Mesenchymal stem cell (in vitro differentiated cells and primary cell): ENCODE results near the gene MYOT.

Experiments used
- DNase-seq: peaks from one replicate; pipeline ENCODE4 v3.0.0-alpha.2; 2013
- H2AFZ ChIP-seq: one replicate; pipeline ENCODE4 v1.6.1; 2013; ENCODE audit warnings: low read depth, mild to moderate bottlenecking, control low read depth, inconsistent platforms, low read length, moderate library complexity
- H2AK5ac ChIP-seq: 2 replicates; pipeline ENCODE4 v1.6.1; 2013; ENCODE audit warnings: low read length, moderate library complexity, mild to moderate bottlenecking, inconsistent platforms; ENCODE audit not compliant: severe bottlenecking
- H2BK120ac ChIP-seq: one replicate; pipeline ENCODE4 v1.6.1; 2013; ENCODE audit warnings: low read depth, mild to moderate bottlenecking, inconsistent platforms, low read length, moderate library complexity
- H2BK12ac ChIP-seq, 2 experiments: one replicate each; pipeline ENCODE4 v1.6.1; 2013; ENCODE audit warnings: inconsistent platforms in 2 of 2, low read length in 2 of 2, mild to moderate bottlenecking in 2 of 2, moderate library complexity in 2 of 2, control low read depth in 1 of 2
- H2BK15ac ChIP-seq: one replicate; pipeline ENCODE4 v1.6.1; 2013; ENCODE audit warnings: mild to moderate bottlenecking, low read depth, inconsistent platforms; ENCODE audit not compliant: poor library complexity, severe bottlenecking
- H2BK5ac ChIP-seq: 2 replicates; pipeline ENCODE4 v1.6.1; 2013; ENCODE audit warnings: low read depth, mild to moderate bottlenecking, low read length, control low read depth, inconsistent platforms; ENCODE audit not compliant: poor library complexity, severe bottlenecking
- H3K14ac ChIP-seq, 2 experiments: one replicate each; pipeline ENCODE4 v1.6.1; 2013; ENCODE audit warnings: inconsistent platforms in 2 of 2, low read length in 2 of 2, control low read depth in 1 of 2, mild to moderate bottlenecking in 1 of 2, moderate library complexity in 1 of 2
- H3K18ac ChIP-seq, 2 experiments: one replicate each; pipeline ENCODE4 v1.6.1; 2013; ENCODE audit warnings: inconsistent platforms in 2 of 2, low read length in 2 of 2, control low read depth in 1 of 2, low read depth in 1 of 2, mild to moderate bottlenecking in 1 of 2
- H3K23ac ChIP-seq, 2 experiments: one replicate each; pipeline ENCODE4 v1.6.1; 2013; ENCODE audit warnings: inconsistent platforms in 2 of 2, low read length in 2 of 2, mild to moderate bottlenecking in 2 of 2, moderate library complexity in 2 of 2, control low read depth in 1 of 2
- H3K27ac ChIP-seq: 2 replicates; pipeline ENCODE4 v1.5.1; 2013; ENCODE audit warnings: mild to moderate bottlenecking, moderate library complexity, low read length, control low read depth, inconsistent platforms; ENCODE audit not compliant: poor library complexity, severe bottlenecking
- H3K27me3 ChIP-seq, 2 experiments: 2 replicates each; pipeline versions ENCODE4 v1.6.1 to v1.7.0; 2013; ENCODE audit warnings: low read length in 2 of 2, mild to moderate bottlenecking in 2 of 2, moderate library complexity in 2 of 2, control low read depth in 1 of 2, inconsistent platforms in 1 of 2; ENCODE audit not compliant: control insufficient read depth in 1 of 2, insufficient read depth in 1 of 2
- H3K36me3 ChIP-seq, 2 experiments: 2 replicates each; pipeline versions ENCODE4 v1.6.1 to v1.7.0; 2013; ENCODE audit warnings: low read length in 2 of 2, control low read depth in 1 of 2, inconsistent platforms in 1 of 2, low read depth in 1 of 2, mild to moderate bottlenecking in 1 of 2; ENCODE audit not compliant: insufficient read depth in 2 of 2, control insufficient read depth in 1 of 2
- H3K4ac ChIP-seq, 2 experiments: one replicate each; pipeline ENCODE4 v1.6.1; 2013; ENCODE audit warnings: inconsistent platforms in 2 of 2, low read length in 2 of 2, mild to moderate bottlenecking in 2 of 2, moderate library complexity in 2 of 2, control low read depth in 1 of 2, low read depth in 1 of 2
- H3K4me1 ChIP-seq: 2 replicates; pipeline ENCODE4 v1.6.1; 2013; ENCODE audit warnings: low read depth, low read length, control low read depth; ENCODE audit not compliant: control insufficient read depth, insufficient read depth
- H3K4me2 ChIP-seq: 2 replicates; pipeline ENCODE4 v1.6.1; 2013; ENCODE audit warnings: low read length, mild to moderate bottlenecking, inconsistent platforms; ENCODE audit not compliant: poor library complexity, severe bottlenecking
- H3K4me3 ChIP-seq, 2 experiments: 2 replicates each; pipeline versions ENCODE4 v1.5.1 to v1.7.0; 2013; ENCODE audit warnings: low read length in 2 of 2, mild to moderate bottlenecking in 2 of 2, control low read depth in 1 of 2, low read depth in 1 of 2; ENCODE audit not compliant: insufficient read depth in 1 of 2
- H3K79me1 ChIP-seq: replicated peaks from 2 replicates; pipeline ENCODE4 v1.6.1; 2013; ENCODE audit warnings: mild to moderate bottlenecking, control low read depth, low read length, inconsistent platforms; ENCODE audit not compliant: poor library complexity, severe bottlenecking
- H3K9ac ChIP-seq: 2 replicates; pipeline ENCODE4 v1.7.0; 2013; ENCODE audit warnings: mild to moderate bottlenecking, low read length, moderate library complexity
- H3K9me3 ChIP-seq: 2 replicates; pipeline ENCODE4 v1.7.0; 2013; ENCODE audit warnings: mild to moderate bottlenecking, low read length; ENCODE audit not compliant: control insufficient read depth
- H4K8ac ChIP-seq: one replicate; pipeline ENCODE4 v1.6.1; 2013; ENCODE audit warnings: inconsistent platforms, mild to moderate bottlenecking, low read length, moderate library complexity
- H4K91ac ChIP-seq: one replicate; pipeline ENCODE4 v1.6.1; 2013; ENCODE audit warnings: mild to moderate bottlenecking, low read length, inconsistent platforms
- WGBS: methylation state at CpG from one replicate; pipeline ENCODE4 v1.1.7; 2013; ENCODE audit warnings: mixed read lengths; 5-methylcytosine and 5-hydroxymethylcytosine counted together

The MYOT gene

DNA sequence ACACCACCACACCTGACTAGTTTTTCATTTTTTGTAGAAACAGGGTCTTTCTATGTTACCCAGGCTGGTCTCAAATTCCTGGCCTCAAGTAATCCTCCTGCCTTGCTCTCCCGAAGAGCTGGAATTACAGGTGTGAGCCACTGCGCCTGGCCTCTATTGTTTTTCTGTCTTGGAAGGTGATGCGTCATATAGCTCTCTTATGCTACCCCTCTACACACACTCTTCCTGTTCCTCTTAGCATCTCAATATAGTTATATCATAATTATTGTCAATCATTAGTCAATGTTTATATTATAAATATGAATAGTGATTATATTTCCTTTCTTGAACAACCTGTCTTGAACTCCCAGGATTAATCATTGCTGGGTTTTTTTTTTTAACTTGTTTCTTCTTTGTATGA is 28.9 kb downstream of the MYOT start:
- H3K18ac ChIP-seq = no peak overlapping the region
- WGBS = 98% methylated on average over 3 of the region's 3 CpGs
- no peak overlapping the region for H3K23ac ChIP-seq
- no peak overlapping the region for H2AFZ ChIP-seq
- H2BK12ac ChIP-seq = no peak overlapping the region
- H4K91ac ChIP-seq = no peak overlapping the region
- no peak overlapping the region for H2AK5ac ChIP-seq
- no peaks in the 10 kb centered on the region for H3K9me3 ChIP-seq
- no peak overlapping the region for H3K4ac ChIP-seq
- no peak overlapping the region for H3K27ac ChIP-seq
- H2BK15ac ChIP-seq = no peak overlapping the region
- no peak overlapping the region for H2BK120ac ChIP-seq
- no peak overlapping the region for H3K9ac ChIP-seq
- H3K4me1 ChIP-seq = no peaks in the 10 kb centered on the region
- no peak overlapping the region for H3K4me2 ChIP-seq
- H3K79me1 ChIP-seq = no peaks in the 10 kb centered on the region
- no peaks in the 10 kb centered on the region for H3K36me3 ChIP-seq
- no peak overlapping the region for H3K14ac ChIP-seq
- H3K4me3 ChIP-seq = no peak overlapping the region
- H2BK5ac ChIP-seq = no peak overlapping the region
- H3K27me3 ChIP-seq = no peaks in the 10 kb centered on the region
- no peak overlapping the region for H4K8ac ChIP-seq
- no peak for DNase-seq

- Histone ChIP-seq H2AK5ac (no peak overlapping the region), H2BK5ac (no peak overlapping the region), H3K4me3 (no peak overlapping the region), H3K79me1 (no peaks in the 10 kb centered on the region), H2BK120ac (no peak overlapping the region), H4K8ac (no peak overlapping the region), H2BK12ac (no peak overlapping the region), H3K18ac (no peak overlapping the region), H3K9ac (no peak overlapping the region), H3K9me3 (no peaks in the 10 kb centered on the region), H3K27ac (no peak overlapping the region), H3K23ac (no peak overlapping the region), H4K91ac (no peak overlapping the region), H3K36me3 (no peaks in the 10 kb centered on the region), H3K4me1 (no peaks in the 10 kb centered on the region), H3K14ac (no peak overlapping the region), H3K4ac (no peak overlapping the region), H2BK15ac (no peak overlapping the region), H3K4me2 (no peak overlapping the region), H3K27me3 (no peaks in the 10 kb centered on the region), H2AFZ (no peak overlapping the region)
- WGBS = no CpG with 5 or more reads among the region's 3 CpGs
- DNase-seq = no peak
Measured at GRCh38 chr5:137899493-137899892, 31.8 kb downstream of the MYOT start.

DNA sequence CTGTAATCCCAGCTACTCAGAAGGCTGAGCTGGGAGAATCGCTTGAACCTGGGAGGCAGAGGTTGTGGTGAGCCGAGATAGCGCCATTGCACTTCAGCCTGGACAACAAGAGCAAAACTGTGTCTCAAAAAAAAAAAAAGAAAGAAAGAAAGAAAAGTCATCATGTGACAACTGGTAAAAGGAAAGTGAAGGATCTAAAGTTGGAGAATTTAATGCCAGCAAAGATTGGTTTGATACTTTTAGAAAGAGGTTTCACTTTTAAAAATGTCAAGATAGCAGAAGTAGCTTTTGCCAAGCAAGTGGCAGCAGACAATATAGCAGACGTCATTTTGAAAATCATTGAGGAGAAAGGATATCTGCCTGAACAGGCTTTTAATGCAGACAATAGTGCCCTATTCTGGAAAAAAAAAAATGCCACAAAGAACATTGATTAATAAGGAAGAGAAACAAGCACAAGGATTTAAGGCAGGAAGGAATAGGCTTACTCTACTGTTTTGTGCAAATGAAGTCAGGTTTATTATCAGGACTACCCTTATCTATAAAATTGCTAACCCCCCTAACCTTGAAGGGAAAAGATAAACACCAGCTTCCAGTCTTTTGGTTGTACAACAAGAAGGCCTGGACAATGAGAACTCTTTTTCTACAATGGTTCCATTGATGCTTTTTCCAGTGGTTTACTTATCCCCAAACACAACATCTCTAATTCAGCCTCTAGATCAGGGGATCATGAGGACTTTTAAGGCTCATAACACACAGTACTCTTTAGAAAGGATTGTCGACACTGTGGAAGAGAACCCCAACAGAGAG is 33.6 kb downstream of the MYOT start:
- no peak for DNase-seq
- Histone ChIP-seq H3K4me3 (no peak overlapping the region), H4K91ac (no peak overlapping the region), H3K23ac (no peak overlapping the region), H3K9ac (no peak overlapping the region), H3K36me3 (no peaks in the 10 kb centered on the region), H2AK5ac (no peak overlapping the region), H3K9me3 (no peaks in the 10 kb centered on the region), H2BK5ac (no peak overlapping the region), H3K27me3 (no peaks in the 10 kb centered on the region), H3K18ac (no peak overlapping the region), H3K27ac (no peak overlapping the region), H2BK12ac (no peak overlapping the region), H3K79me1 (no peaks in the 10 kb centered on the region), H4K8ac (no peak overlapping the region), H3K4ac (no peak overlapping the region), H2AFZ (no peak overlapping the region), H3K14ac (no peak overlapping the region), H3K4me1 (no peaks in the 10 kb centered on the region), H2BK120ac (no peak overlapping the region), H2BK15ac (no peak overlapping the region), H3K4me2 (no peak overlapping the region)
- 98% methylated on average over 5 of the region's 5 CpGs for WGBS

DNA sequence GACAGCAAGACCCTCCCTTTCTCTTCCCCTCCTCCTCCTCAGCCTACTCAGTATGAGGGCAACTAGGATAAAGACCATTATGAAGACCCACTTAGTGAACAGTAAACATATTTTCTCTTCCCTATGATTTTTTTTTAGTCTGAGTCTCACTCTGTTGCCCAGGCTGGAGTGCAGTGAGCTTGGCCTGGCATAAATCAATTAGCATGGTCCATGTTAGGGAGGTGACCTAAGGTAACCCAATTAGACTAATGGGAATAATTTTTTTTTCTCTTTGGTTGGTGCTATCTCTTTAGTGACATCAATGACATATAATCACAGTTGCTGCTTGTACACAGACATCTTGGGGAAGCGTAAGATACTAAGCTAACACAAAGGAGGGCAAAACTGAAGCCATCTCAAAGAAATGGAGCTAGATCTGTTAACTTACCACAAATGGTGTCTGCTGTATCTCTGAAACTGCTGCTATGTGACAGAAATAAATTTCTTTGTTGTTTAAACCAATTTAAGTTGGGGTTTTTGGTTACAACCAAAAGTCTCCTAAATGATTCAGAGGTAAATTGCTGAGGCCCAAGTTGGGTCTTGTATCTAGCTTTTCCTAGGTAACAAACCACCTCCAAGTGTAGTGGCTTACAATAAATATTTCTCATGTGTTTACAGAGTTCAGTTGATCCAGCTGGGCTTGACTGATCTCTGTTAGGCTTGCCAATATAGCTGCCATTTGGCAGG is 34.9 kb downstream of the MYOT start:
- Histone ChIP-seq H2AK5ac (no peak overlapping the region), H3K9me3 (no peaks in the 10 kb centered on the region), H3K79me1 (no peaks in the 10 kb centered on the region), H3K4me3 (no peak overlapping the region), H3K27me3 (no peaks in the 10 kb centered on the region), H2BK15ac (no peak overlapping the region), H3K9ac (no peak overlapping the region), H2BK120ac (no peak overlapping the region), H2AFZ (no peak overlapping the region), H4K8ac (no peak overlapping the region), H3K4me1 (no peaks in the 10 kb centered on the region), H3K27ac (no peak overlapping the region), H2BK12ac (no peak overlapping the region), H3K23ac (no peak overlapping the region), H3K4me2 (no peak overlapping the region), H4K91ac (no peak overlapping the region), H3K36me3 (no peaks in the 10 kb centered on the region), H2BK5ac (no peak overlapping the region), H3K14ac (no peak overlapping the region), H3K4ac (no peak overlapping the region), H3K18ac (no peak overlapping the region)
- no peak for DNase-seq
- WGBS = no CpG with 5 or more reads among the region's 1 CpG
